K562 (cell line): ENCODE results near the gene MRGPRE. TPM values are rescaled to one million over a fixed set of nuclear protein-coding genes. Genes with fewer than 3 reads are reported as not detected.

Experiments
- ARNT ChIP-seq, 2 experiments: fragments of 450-650 bp; IDR thresholded peaks; 2 replicates each; pipeline ENCODE4 v1.6.1; 2016; ENCODE audit warnings: mild to moderate bottlenecking in 1 of 2
- BRD9 ChIP-seq: fragments of 450-650 bp; IDR thresholded peaks from 2 replicates; pipeline ENCODE4 v1.6.1; 2018; ENCODE audit warnings: low read depth; ENCODE audit not compliant: partially characterized antibody
- CCAR2 ChIP-seq: fragments of 200-400 bp; formaldehyde crosslinking; IDR thresholded peaks from 2 replicates; pipeline ENCODE4 v1.6.1; 2017; ENCODE audit warnings: mild to moderate bottlenecking, low read depth, low read length
- CHD2 ChIP-seq: IDR thresholded peaks from 2 replicates; pipeline ENCODE4 v1.6.1; 2011; ENCODE audit warnings: low read depth, low read length
- CREB1 ChIP-seq, 2 experiments: sonication (generic) in 1 of 2; formaldehyde crosslinking in 1 of 2; IDR thresholded peaks; 2 replicates each; pipeline versions ENCODE4 v1.6.1 to v1.8.0; 2012 to 2022; ENCODE audit warnings: inconsistent platforms in 1 of 2, mild to moderate bottlenecking in 1 of 2, missing genetic modification reagents in 1 of 2, moderate library complexity in 1 of 2
- EGR1 ChIP-seq: fragments of 450-650 bp; conservative IDR thresholded peaks from 2 replicates; pipeline ENCODE4 v1.6.1; 2017; ENCODE audit warnings: mild to moderate bottlenecking
- FOXK2 ChIP-seq, 2 experiments: fragments of 450-650 bp; IDR thresholded peaks in 1 of 2; conservative IDR thresholded peaks in 1 of 2; 2 replicates each; pipeline ENCODE4 v1.6.1; 2016; ENCODE audit warnings: low read depth in 2 of 2, mild to moderate bottlenecking in 1 of 2
- GABPA ChIP-seq: fragments of 200-800 bp; sonication (Bioruptor generic); conservative IDR thresholded peaks from 2 replicates; pipeline ENCODE4 v1.6.1; 2016; ENCODE audit warnings: low read depth, missing genetic modification characterization, missing compliant biosample characterization
- HDAC6 ChIP-seq: IDR thresholded peaks from 2 replicates; pipeline ENCODE4 v1.6.1; 2012; ENCODE audit warnings: low read depth, mild to moderate bottlenecking, control low read depth, inconsistent platforms, low read length, moderate library complexity
- KHSRP ChIP-seq: fragments of 450-650 bp; IDR thresholded peaks from 2 replicates; pipeline ENCODE4 v1.6.1; 2017
- KLF16 ChIP-seq: IDR thresholded peaks from 2 replicates; pipeline ENCODE4 v1.6.1; 2016; ENCODE audit warnings: antibody characterized with exemption
- NR2C2 ChIP-seq, 2 experiments: fragments of 200-800 bp in 1 of 2; sonication (Bioruptor generic) in 1 of 2; sonication (generic) in 1 of 2; formaldehyde crosslinking in 1 of 2; IDR thresholded peaks; 2 replicates each; pipeline versions ENCODE4 v1.6.1 to v1.8.0; 2016 to 2022; ENCODE audit warnings: mild to moderate bottlenecking in 1 of 2, missing compliant biosample characterization in 1 of 2, missing genetic modification characterization in 1 of 2, missing genetic modification reagents in 1 of 2
- NR4A1 ChIP-seq, 2 experiments: fragments of 250-450 bp in 1 of 2; fragments of 450-650 bp in 1 of 2; sonication (Bioruptor Pico) in 1 of 2; IDR thresholded peaks; 2 replicates each; pipeline versions ENCODE4 v1.4.0 to v1.6.1; 2016 to 2020; ENCODE audit warnings: mild to moderate bottlenecking in 2 of 2, missing compliant biosample characterization in 1 of 2, missing genetic modification characterization in 1 of 2, moderate library complexity in 1 of 2
- NRF1 ChIP-seq, 2 experiments: fragments of 450-650 bp; IDR thresholded peaks in 1 of 2; conservative IDR thresholded peaks in 1 of 2; 2 replicates each; pipeline ENCODE4 v1.6.1; 2014; ENCODE audit warnings: mild to moderate bottlenecking in 2 of 2
- PRPF4 ChIP-seq: fragments of 200-400 bp; formaldehyde crosslinking; IDR thresholded peaks from one replicate; pipeline ENCODE4 v1.6.1; 2017; ENCODE audit warnings: low read length, low read depth, mild to moderate bottlenecking; ENCODE audit not compliant: insufficient read depth, poor library complexity, severe bottlenecking
- RFX5 ChIP-seq: IDR thresholded peaks from 2 replicates; pipeline ENCODE4 v1.6.1; 2011; ENCODE audit warnings: low read depth, mild to moderate bottlenecking, improper control_type of control experiment, low read length
- SLC30A9 ChIP-seq: fragments of 250-450 bp; sonication (Bioruptor Pico); IDR thresholded peaks from 2 replicates; pipeline ENCODE4 v1.8.0; 2022; ENCODE audit warnings: mild to moderate bottlenecking, moderate library complexity
- SMARCA4 ChIP-seq: fragments of 450-650 bp; IDR thresholded peaks from 2 replicates; pipeline ENCODE4 v1.6.1; 2016
- TRIM24 ChIP-seq, 2 experiments: fragments of 450-650 bp; IDR thresholded peaks; 2 replicates each; pipeline ENCODE4 v1.6.1; 2016
- ZFP1 ChIP-seq: fragments of 450-650 bp; formaldehyde crosslinking; IDR thresholded peaks from 2 replicates; pipeline ENCODE4 v1.4.0; 2020; ENCODE audit warnings: mild to moderate bottlenecking, mixed read lengths
- ZNF263 ChIP-seq: sonication (generic); formaldehyde crosslinking; IDR thresholded peaks from 2 replicates; pipeline ENCODE4 v1.8.0; 2022; ENCODE audit warnings: mild to moderate bottlenecking, missing genetic modification reagents, borderline replicate concordance
- ZNF277 ChIP-seq: fragments of 250-450 bp; sonication (Bioruptor Pico); IDR thresholded peaks from 2 replicates; pipeline ENCODE4 v1.8.0; 2022; ENCODE audit warnings: inconsistent platforms, mild to moderate bottlenecking, moderate library complexity, borderline replicate concordance
- polyA plus RNA-seq, 8 experiments: library from polyadenylated mRNA; depleted of rRNA in 4 of 8; stranded (reverse) in 5 of 8; unstranded in 3 of 8; fragments of >200 nt; fragmentation: Nextera tagmentation in 2 of 8; fragmentation: Illumina TruSeq in 1 of 8; extraction: Ambion mirVana in 2 of 8; extraction: Trizol in 1 of 8; gene quantifications; 2 replicates each; pipeline versions ENCODE4 v1.2.1 to v1.2.3, GENCODE V29; 2011 to 2014; ENCODE audit warnings: inconsistent platforms in 1 of 8, missing spikeins in 1 of 8
- total RNA-seq, 7 experiments: library from RNA; depleted of rRNA in 6 of 7; stranded (reverse); fragments of >200 nt in 6 of 7; fragmentation: Illumina TruSeq in 2 of 7; extraction: Trizol in 2 of 7; gene quantifications; 2 replicates each; pipeline versions ENCODE4 v1.2.1 to v1.2.3, GENCODE V29; 2011 to 2021; ENCODE audit warnings: low replicate concordance in 1 of 7
- TF ChIP-seq, protein P1 (sequence below): conservative IDR thresholded peaks from 2 replicates; pipeline ENCODE4 v1.6.1; 2011; ENCODE audit warnings: low read depth, mild to moderate bottlenecking, low read length; ENCODE audit not compliant: control insufficient read depth
- TF ChIP-seq, protein P2 (sequence below): fragments of 450-650 bp; IDR thresholded peaks from 2 replicates; pipeline ENCODE4 v1.6.1; 2016; ENCODE audit warnings: antibody characterized with exemption

Gene MRGPRE
- total and polyA plus RNA-seq, 9 of the 15 experiments (the other 6 are each of a cell fraction or from before 2014, with no cell fraction given): not detected

DNA sequence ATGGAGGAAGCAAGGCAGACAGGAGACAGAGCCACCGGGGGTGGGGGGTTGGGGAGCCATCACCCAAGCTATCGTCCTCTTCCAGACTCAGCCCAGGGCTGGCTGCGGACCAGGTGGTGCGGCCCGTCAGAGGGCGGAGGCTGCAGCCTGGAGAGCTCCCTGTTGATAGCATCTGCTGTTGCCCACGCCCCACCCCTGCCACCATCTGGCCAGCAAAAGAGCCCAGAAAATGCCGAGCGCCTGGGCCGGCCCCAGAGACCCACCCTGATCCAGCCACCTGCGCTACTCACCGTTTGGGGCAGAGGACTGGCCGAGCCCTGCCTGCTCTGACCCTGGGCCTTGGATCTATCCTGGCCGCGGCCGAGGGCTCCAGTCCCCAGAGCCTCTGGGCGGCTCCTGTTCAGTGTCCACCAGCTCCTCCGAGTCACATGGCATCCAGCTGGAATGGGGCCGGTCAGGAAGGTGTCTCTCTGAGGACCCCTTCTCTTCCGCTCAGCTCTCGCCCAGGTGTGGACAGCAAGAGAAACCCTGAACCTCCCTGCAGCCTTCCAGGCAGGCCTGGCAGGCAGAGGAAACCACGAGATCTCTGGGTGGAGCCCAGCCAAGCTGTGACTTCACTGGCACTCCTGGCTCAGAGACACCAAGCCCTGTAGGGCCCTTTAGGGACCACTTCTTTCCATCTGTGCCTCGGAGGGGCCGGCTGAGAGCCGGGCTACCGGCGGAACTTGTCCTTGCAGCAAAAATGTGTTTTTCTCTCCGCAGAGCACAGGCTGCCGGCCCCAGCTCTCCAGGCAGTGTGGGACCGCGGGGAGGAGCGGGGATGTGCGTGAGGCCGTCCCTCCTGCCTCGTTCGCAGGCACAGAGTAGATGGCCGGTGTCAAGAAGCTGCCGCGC lies at the start of gene MRGPRE (continued):
- TF ChIP-seq, protein P1, sequence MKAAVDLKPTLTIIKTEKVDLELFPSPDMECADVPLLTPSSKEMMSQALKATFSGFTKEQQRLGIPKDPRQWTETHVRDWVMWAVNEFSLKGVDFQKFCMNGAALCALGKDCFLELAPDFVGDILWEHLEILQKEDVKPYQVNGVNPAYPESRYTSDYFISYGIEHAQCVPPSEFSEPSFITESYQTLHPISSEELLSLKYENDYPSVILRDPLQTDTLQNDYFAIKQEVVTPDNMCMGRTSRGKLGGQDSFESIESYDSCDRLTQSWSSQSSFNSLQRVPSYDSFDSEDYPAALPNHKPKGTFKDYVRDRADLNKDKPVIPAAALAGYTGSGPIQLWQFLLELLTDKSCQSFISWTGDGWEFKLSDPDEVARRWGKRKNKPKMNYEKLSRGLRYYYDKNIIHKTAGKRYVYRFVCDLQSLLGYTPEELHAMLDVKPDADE: peak; percentile 64; the same call in 1 of the 2 replicates
- no peak for TF ChIP-seq SLC30A9 (CRISPR knock-in tag)
- TF ChIP-seq FOXK2 (conservative IDR thresholded peaks at IDR 0.05 in 1 of 2, IDR thresholded peaks at IDR 0.05 in 1 of 2; ENCODE audit: low read depth in 2 of 2): 0 out of 4 replicates have a peak, but pooled peaks of 1 of the 2 experiments have one; percentile 30
- no peak for TF ChIP-seq ARNT (IDR thresholded peaks at IDR 0.05)
- TF ChIP-seq, protein P2, sequence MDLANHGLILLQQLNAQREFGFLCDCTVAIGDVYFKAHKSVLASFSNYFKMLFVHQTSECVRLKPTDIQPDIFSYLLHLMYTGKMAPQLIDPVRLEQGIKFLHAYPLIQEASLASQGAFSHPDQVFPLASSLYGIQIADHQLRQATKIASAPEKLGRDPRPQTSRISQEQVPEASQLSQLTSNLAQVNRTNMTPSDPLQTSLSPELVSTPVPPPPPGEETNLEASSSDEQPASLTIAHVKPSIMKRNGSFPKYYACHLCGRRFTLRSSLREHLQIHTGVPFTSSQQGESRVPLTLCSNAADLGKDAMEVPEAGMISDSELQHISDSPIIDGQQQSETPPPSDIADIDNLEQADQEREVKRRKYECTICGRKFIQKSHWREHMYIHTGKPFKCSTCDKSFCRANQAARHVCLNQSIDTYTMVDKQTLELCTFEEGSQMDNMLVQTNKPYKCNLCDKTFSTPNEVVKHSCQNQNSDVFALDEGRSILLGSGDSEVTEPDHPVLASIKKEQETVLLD: no peak
- no peak for TF ChIP-seq KHSRP
- TF ChIP-seq HDAC6: no peak
- no peak for TF ChIP-seq ZNF277 (CRISPR knock-in tag)
- no peak for TF ChIP-seq GABPA (tag)
- TF ChIP-seq CHD2: no peak
- peak; percentile 72; the same call in 1 of the 2 replicates for TF ChIP-seq KLF16
- no peak for TF ChIP-seq RFX5
- no peak for TF ChIP-seq CREB1 (IDR thresholded peaks at IDR 0.05)
- TF ChIP-seq CREB1 (CRISPR knock-in tag; IDR thresholded peaks at IDR 0.05): no peak
- TF ChIP-seq TRIM24 (IDR thresholded peaks at IDR 0.05): peak; percentile 69 to 84; a peak in 3 of 4 replicates
- no peak for TF ChIP-seq NR4A1 (CRISPR knock-in tag; IDR thresholded peaks at IDR 0.05)
- no peak for TF ChIP-seq NR4A1 (tag; IDR thresholded peaks at IDR 0.05)
- TF ChIP-seq NR2C2 (CRISPR knock-in tag; IDR thresholded peaks at IDR 0.05): no peak
- TF ChIP-seq NR2C2 (tag; IDR thresholded peaks at IDR 0.05): no peak
- TF ChIP-seq ZFP1 (CRISPR knock-in tag): no peak
- peak; percentile 90 for TF ChIP-seq ZNF263 (CRISPR knock-in tag)
- no peak for TF ChIP-seq CCAR2
- TF ChIP-seq SMARCA4: no peak
- no peak for TF ChIP-seq PRPF4
- no peak for TF ChIP-seq BRD9
- TF ChIP-seq NRF1 (conservative IDR thresholded peaks at IDR 0.05 in 1 of 2, IDR thresholded peaks at IDR 0.05 in 1 of 2): 0 out of 4 replicates have a peak, but pooled peaks of 1 of the 2 experiments have one; percentile 26
- peak; percentile 9; the same call in 1 of the 2 replicates for TF ChIP-seq EGR1
